ENCODE measurements around the gene SLC25A39. TPM values are rescaled to one million over a fixed set of nuclear protein-coding genes. Genes with fewer than 3 reads are reported as not detected.
A peak's percentile ranks its signal among the peaks of the same experiment; 100 is the strongest.

SLC25A39 gene
- total RNA-seq, 3 donors from 2014 or later = 53.1 to 88.2 (median 64.2) TPM

GRCh38 chr17:44323359-44324091 lies 1.1 kb downstream of the SLC25A39 start:
- DNase-seq (ENCODE audit: low spot score in 2 of 2) = no peak
- TF ChIP-seq POLR2AphosphoS5 (IDR thresholded peaks at IDR 0.05) (no peak), POLR2A (IDR thresholded peaks at IDR 0.05) (no peak), CTCF (IDR thresholded peaks at IDR 0.05) (no peak)
- intact Hi-C loops (cut with DNase I; ENCODE audit: low total_unique reads) = no loop called here

DNA sequence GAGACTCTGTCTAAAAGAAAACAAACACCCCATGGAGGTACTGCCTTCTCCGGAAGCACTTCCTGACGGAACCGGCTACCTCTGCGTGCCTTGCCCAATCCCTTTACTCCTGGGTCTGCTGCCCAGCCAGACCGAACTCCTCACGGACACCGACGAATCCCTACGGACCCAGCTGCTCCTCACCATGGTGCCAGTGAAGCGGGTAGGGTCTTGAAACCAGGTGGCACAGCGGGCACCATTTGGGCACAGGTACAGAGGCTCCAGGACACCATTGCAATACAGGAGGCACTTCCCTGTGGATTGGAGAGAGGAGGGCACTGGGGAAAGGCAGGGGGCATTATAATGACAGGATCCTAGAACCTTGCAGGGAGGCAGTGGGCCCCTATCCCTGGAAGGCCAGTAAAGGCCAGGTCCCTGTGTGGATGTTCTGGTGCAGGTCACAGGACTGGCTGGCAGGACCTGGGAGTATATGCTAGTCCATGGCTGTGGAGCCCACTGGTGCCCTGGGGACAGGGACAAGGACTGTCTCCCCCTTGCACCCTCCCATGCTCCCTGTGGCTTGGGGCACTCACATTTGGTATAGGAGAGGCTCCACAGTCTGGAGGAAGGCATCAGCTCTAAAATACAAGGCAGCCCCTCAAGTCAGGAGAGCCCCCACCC lies 2.3 kb downstream of the SLC25A39 start:
- DNase-seq (ENCODE audit: low spot score in 2 of 2) = no peak
- intact Hi-C loops (cut with DNase I; ENCODE audit: low total_unique reads) = no loop called here
- no peak overlapping the region for H3K27ac ChIP-seq
- H3K4me1 ChIP-seq = peaks cover 0 to 8% of the 10 kb centered on the region in 2 donors
- H3K9me3 ChIP-seq = no peaks in the 10 kb centered on the region
- no peak for TF ChIP-seq POLR2A (IDR thresholded peaks at IDR 0.05)
- H3K27me3 ChIP-seq = peaks cover 0 to 6% of the 10 kb centered on the region in 2 donors
- H3K4me3 ChIP-seq = no peak overlapping the region
- no peaks in the 10 kb centered on the region for H3K36me3 ChIP-seq

More at GRCh38 chr17:44323359-44324091, 1.1 kb downstream of the SLC25A39 start:
- no peaks in the 10 kb centered on the region for H3K27me3 ChIP-seq
- H3K27ac ChIP-seq = no peak overlapping the region
- no peaks in the 10 kb centered on the region for H3K9me3 ChIP-seq
- H3K4me1 ChIP-seq = peaks cover 0 to 8% of the 10 kb centered on the region in 2 donors
- H3K36me3 ChIP-seq = no peaks in the 10 kb centered on the region
- H3K4me3 ChIP-seq = peak overlapping the region; percentile 93 to 99 (median 94)

GRCh38 chr17:44321246-44322120 lies 3.1 kb downstream of the SLC25A39 start:
- H3K27ac ChIP-seq = no peak overlapping the region
- H3K4me1 ChIP-seq = peaks cover 0 to 8% of the 10 kb centered on the region in 2 donors
- H3K4me3 ChIP-seq = no peak overlapping the region
- H3K36me3 ChIP-seq = no peaks in the 10 kb centered on the region
- DNase-seq (ENCODE audit: low spot score in 2 of 2) = no peak
- TF ChIP-seq POLR2A (IDR thresholded peaks at IDR 0.05) (no peak), POLR2AphosphoS5 (IDR thresholded peaks at IDR 0.05) (no peak), CTCF (IDR thresholded peaks at IDR 0.05) (no peak)
- H3K27me3 ChIP-seq = peaks cover 1 to 15% of the 10 kb centered on the region in 2 donors
- no peaks in the 10 kb centered on the region for H3K9me3 ChIP-seq
- intact Hi-C loops (cut with DNase I; ENCODE audit: low total_unique reads) = no loop called here

DNA sequence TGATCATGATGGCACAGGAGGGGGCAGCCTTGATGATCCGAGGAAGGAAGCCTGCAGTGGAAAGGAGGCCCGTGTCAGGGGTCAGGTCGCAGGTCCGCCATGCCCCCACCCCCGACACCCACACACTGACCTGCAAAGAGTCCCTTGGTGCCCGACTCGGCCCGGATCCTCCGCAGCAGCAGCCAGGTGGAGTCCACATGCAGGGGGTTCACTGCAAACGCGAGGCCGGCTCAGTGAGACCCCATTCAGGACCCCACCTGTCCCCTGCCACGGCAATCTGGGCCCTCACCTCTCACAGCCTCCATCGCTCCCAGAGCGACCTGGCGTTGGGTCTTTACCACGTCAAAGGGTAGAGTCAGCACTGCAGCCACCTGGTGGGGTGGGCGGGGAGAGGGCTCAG lies 4.6 kb downstream of the SLC25A39 start:
- intact Hi-C loops (cut with DNase I; ENCODE audit: low total_unique reads) = no loop called here
- Histone ChIP-seq H3K27ac (no peak overlapping the region), H3K4me3 (no peak overlapping the region), H3K27me3 (peaks cover 4 to 26% of the 10 kb centered on the region in 2 donors), H3K9me3 (no peaks in the 10 kb centered on the region), H3K4me1 (peaks cover 0 to 8% of the 10 kb centered on the region in 2 donors), H3K36me3 (no peaks in the 10 kb centered on the region)
- TF ChIP-seq POLR2A (IDR thresholded peaks at IDR 0.05) = no peak
- no peak for TF ChIP-seq POLR2AphosphoS5 (IDR thresholded peaks at IDR 0.05)
- no peak for TF ChIP-seq CTCF (IDR thresholded peaks at IDR 0.05)
- no peak for DNase-seq (ENCODE audit: low spot score in 2 of 2)

- no peaks in the 10 kb centered on the region for H3K36me3 ChIP-seq
- H3K4me1 ChIP-seq = peaks cover 0 to 2% of the 10 kb centered on the region in 2 donors
- no peaks in the 10 kb centered on the region for H3K9me3 ChIP-seq
- DNase-seq (ENCODE audit: low spot score in 2 of 2) = no peak
- H3K27me3 ChIP-seq = peaks cover 9 to 40% of the 10 kb centered on the region in 2 donors
- no peak for TF ChIP-seq CTCF (IDR thresholded peaks at IDR 0.05)
- no peak for TF ChIP-seq POLR2AphosphoS5 (IDR thresholded peaks at IDR 0.05)
- no peak for TF ChIP-seq POLR2A (IDR thresholded peaks at IDR 0.05)
- no peak overlapping the region for H3K4me3 ChIP-seq
- no peak overlapping the region for H3K27ac ChIP-seq
- intact Hi-C loops (cut with DNase I; ENCODE audit: low total_unique reads) = no loop called here
Observed at GRCh38 chr17:44318077-44318892, 6.3 kb downstream of the SLC25A39 start.
